Measurements from ENCODE around the gene DIS3L2. TPM values are rescaled to one million over a fixed set of nuclear protein-coding genes. Genes with fewer than 3 reads are reported as not detected.

DIS3L2 gene
- total and polyA plus RNA-seq, 2 of the 4 experiments (the other 2 are of a cell fraction) = 14.7 to 19.2 TPM

DNA sequence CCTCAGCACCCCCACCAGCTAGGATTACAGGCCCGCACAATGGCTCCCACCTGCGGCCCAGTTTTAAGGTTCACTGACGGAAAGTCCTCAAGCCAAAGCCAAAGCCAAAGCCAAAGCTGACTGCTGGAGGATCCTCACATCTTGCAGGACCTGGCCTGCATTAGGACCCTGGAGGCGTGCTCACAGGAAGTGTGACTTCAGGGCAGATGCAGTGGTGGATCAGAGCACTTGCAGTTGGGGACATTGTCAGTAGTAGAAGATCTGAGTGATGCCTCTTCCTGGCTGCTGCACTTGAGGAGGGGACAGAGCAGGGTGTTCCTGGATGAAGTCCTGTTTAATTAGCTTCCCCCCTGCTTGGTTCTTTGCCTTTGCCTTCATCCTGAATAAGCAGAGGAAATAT, 348.1 kb downstream of the DIS3L2 start:
- H2BK120ac ChIP-seq (ENCODE audit: low read depth, low read length) = no peak overlapping the region
- H3K4me2 ChIP-seq (ENCODE audit: low read depth, low read length) = no peak overlapping the region
- no peak overlapping the region for H3K4me3 ChIP-seq (ENCODE audit: insufficient read depth, low read depth, low read length)
- H4K5ac ChIP-seq (ENCODE audit: low read depth, low read length) = no peak overlapping the region
- H3K27me3 ChIP-seq (ENCODE audit: control insufficient read depth, insufficient read depth, low read length) = no peaks in the 10 kb centered on the region
- no peak overlapping the region for H3K4ac ChIP-seq (ENCODE audit: low read depth, low read length)
- no peak overlapping the region for H2AK5ac ChIP-seq (ENCODE audit: low read depth, low read length)
- H2BK5ac ChIP-seq (ENCODE audit: low read depth, low read length, poor library complexity, severe bottlenecking) = no peak overlapping the region
- H3K56ac ChIP-seq (ENCODE audit: extremely low read depth, insufficient read depth, low read length) = no peak overlapping the region
- intact Hi-C loops (cut with micrococcal nuclease) (no loop called here), dilution Hi-C loops (cut with HindIII; ENCODE audit: low sequenced_read_pairs, unreplicated experiment) (no loop called here), in situ Hi-C loops (cut with MboI; ENCODE audit: low sequenced_read_pairs) (no loop called here)
- H2AFZ ChIP-seq (replicated peaks; ENCODE audit: low read length, poor library complexity) = no peak overlapping the region
- H2BK20ac ChIP-seq (ENCODE audit: low read depth, low read length) = no peak overlapping the region
- peaks cover 5% of the 10 kb centered on the region; the same call in 1 of the 2 replicates for H3K9me1 ChIP-seq (ENCODE audit: insufficient read depth, low read length)
- ChIA-PET CTCF (interaction anchor here (1.2 kb wide), 1 partner anchor 17 kb away, joined by 3 read pairs; no protein-coding TSS in a partner anchor), POLR2A (ENCODE audit: unreplicated experiment) (no interaction called here)
- no TSS peak for BruUV-seq (replicated peaks)
- no peak overlapping the region for H3K27ac ChIP-seq (ENCODE audit: insufficient read depth, low read length)
- H4K20me1 ChIP-seq (ENCODE audit: insufficient read depth, low read length) = no peaks in the 10 kb centered on the region
- no peak overlapping the region for H4K8ac ChIP-seq (ENCODE audit: low read depth in 2 of 2, low read length in 2 of 2)
- H2AK9ac ChIP-seq (replicated peaks; ENCODE audit: low read depth, low read length, poor library complexity) = no peak overlapping the region
- no peak overlapping the region for H2BK15ac ChIP-seq (ENCODE audit: low read depth, low read length)
- H4K91ac ChIP-seq (ENCODE audit: insufficient read depth, low read depth, low read length) = no peak overlapping the region
- H3K9me3 ChIP-seq (ENCODE audit: control insufficient read depth, insufficient read depth, low read length) = no peaks in the 10 kb centered on the region
- H3K36me3 ChIP-seq (ENCODE audit: control insufficient read depth, insufficient read depth, low read length) = no peaks in the 10 kb centered on the region
- ATAC-seq (ENCODE audit: low read depth) (no peak), DNase-seq (no peak)
- H3K9ac ChIP-seq (ENCODE audit: low read depth, low read length) = no peak overlapping the region
- 100% methylated on average over 1 of the region's 4 CpGs; no CpG with 5 or more reads in 1 of the 2 experiments for WGBS, 2 experiments (ENCODE audit: extremely low coverage in 2 of 2, insufficient read length in 1 of 2)
- TF ChIP-seq RAD21 (IDR thresholded peaks at IDR 0.05; ENCODE audit: low read length) = no peak
- TF ChIP-seq RFX5 (IDR thresholded peaks at IDR 0.05; ENCODE audit: low read depth, low read length) = no peak
- TF ChIP-seq, protein P1, sequence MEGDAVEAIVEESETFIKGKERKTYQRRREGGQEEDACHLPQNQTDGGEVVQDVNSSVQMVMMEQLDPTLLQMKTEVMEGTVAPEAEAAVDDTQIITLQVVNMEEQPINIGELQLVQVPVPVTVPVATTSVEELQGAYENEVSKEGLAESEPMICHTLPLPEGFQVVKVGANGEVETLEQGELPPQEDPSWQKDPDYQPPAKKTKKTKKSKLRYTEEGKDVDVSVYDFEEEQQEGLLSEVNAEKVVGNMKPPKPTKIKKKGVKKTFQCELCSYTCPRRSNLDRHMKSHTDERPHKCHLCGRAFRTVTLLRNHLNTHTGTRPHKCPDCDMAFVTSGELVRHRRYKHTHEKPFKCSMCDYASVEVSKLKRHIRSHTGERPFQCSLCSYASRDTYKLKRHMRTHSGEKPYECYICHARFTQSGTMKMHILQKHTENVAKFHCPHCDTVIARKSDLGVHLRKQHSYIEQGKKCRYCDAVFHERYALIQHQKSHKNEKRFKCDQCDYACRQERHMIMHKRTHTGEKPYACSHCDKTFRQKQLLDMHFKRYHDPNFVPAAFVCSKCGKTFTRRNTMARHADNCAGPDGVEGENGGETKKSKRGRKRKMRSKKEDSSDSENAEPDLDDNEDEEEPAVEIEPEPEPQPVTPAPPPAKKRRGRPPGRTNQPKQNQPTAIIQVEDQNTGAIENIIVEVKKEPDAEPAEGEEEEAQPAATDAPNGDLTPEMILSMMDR (conservative IDR thresholded peaks at IDR 0.05; ENCODE audit: low read depth, low read length) = no peak
- no peak for TF ChIP-seq ELK1 (IDR thresholded peaks at IDR 0.05; ENCODE audit: borderline replicate concordance, low read depth, low read length)
- TF ChIP-seq BHLHE40 (IDR thresholded peaks at IDR 0.05; ENCODE audit: low read depth, low read length) = no peak
- no peaks in the 10 kb centered on the region for H3K79me1 ChIP-seq (ENCODE audit: low read depth in 1 of 2, low read length in 2 of 2)
- no peak overlapping the region for H3K14ac ChIP-seq (replicated peaks; ENCODE audit: low read depth, low read length)
- no peak overlapping the region for H3K18ac ChIP-seq (ENCODE audit: low read depth, low read length)
- H3K23ac ChIP-seq (ENCODE audit: low read depth, low read length) = no peak overlapping the region
- H3K4me1 ChIP-seq (ENCODE audit: control insufficient read depth, insufficient read depth, low read length) = no peaks in the 10 kb centered on the region
